HepG2 (cell line): ENCODE results near the gene CD300A. TPM values are rescaled to one million over a fixed set of nuclear protein-coding genes. Genes with fewer than 3 reads are reported as not detected.

Experiments used
- CCAR2 ChIP-seq: fragments of 200-400 bp; formaldehyde crosslinking; optimal IDR thresholded peaks from 2 replicates; pipeline ENCODE3; 2018; ENCODE audit warnings: low read depth, mild to moderate bottlenecking, low read length, moderate library complexity
- CHCHD3 ChIP-seq: sonication (generic); formaldehyde crosslinking; IDR thresholded peaks from 2 replicates; pipeline ENCODE4 v1.8.0; 2022; ENCODE audit warnings: mild to moderate bottlenecking, missing genetic modification reagents, moderate library complexity
- GABPA ChIP-seq, 2 experiments: IDR thresholded peaks; 2 replicates each; pipeline ENCODE4 v1.6.1; 2011 to 2016; ENCODE audit warnings: low read depth in 2 of 2, low read length in 1 of 2, missing biosample characterization in 1 of 2, missing genetic modification characterization in 1 of 2
- HNF1B ChIP-seq: sonication (generic); formaldehyde crosslinking; IDR thresholded peaks from 2 replicates; pipeline ENCODE4 v1.5.1; 2020; ENCODE audit warnings: mild to moderate bottlenecking, moderate library complexity, missing genetic modification reagents
- JUNB ChIP-seq: sonication (generic); formaldehyde crosslinking; IDR thresholded peaks from 2 replicates; pipeline ENCODE4 v1.8.0; 2022; ENCODE audit warnings: missing genetic modification reagents, mild to moderate bottlenecking, borderline replicate concordance
- KLF11 ChIP-seq: IDR thresholded peaks from 2 replicates; pipeline ENCODE4 v1.6.1; 2016; ENCODE audit warnings: missing compliant biosample characterization
- MAFF ChIP-seq: IDR thresholded peaks from 2 replicates; pipeline ENCODE4 v1.6.1; 2011; ENCODE audit warnings: low read depth, low read length, improper control_type of control experiment
- MATR3 ChIP-seq: sonication (generic); formaldehyde crosslinking; IDR thresholded peaks from 2 replicates; pipeline ENCODE4 v1.4.0; 2020; ENCODE audit warnings: missing genetic modification reagents
- MBNL3 ChIP-seq: fragments of 250-450 bp; sonication (Bioruptor Pico); conservative IDR thresholded peaks from 2 replicates; pipeline ENCODE4 v1.8.0; 2022; ENCODE audit warnings: mild to moderate bottlenecking, inconsistent platforms
- NR2F2 ChIP-seq: IDR thresholded peaks from 2 replicates; pipeline ENCODE4 v1.6.1; 2012; ENCODE audit warnings: low read depth, inconsistent platforms, borderline replicate concordance
- SSRP1 ChIP-seq: IDR thresholded peaks from 2 replicates; pipeline ENCODE4 v1.6.1; 2016; ENCODE audit warnings: control low read depth
- ZBTB37 ChIP-seq: sonication (generic); formaldehyde crosslinking; IDR thresholded peaks from 2 replicates; pipeline ENCODE4 v1.4.0; 2020; ENCODE audit warnings: mild to moderate bottlenecking, missing genetic modification reagents
- ZFY ChIP-seq: sonication (generic); formaldehyde crosslinking; IDR thresholded peaks from 2 replicates; pipeline ENCODE4 v1.4.0; 2020; ENCODE audit warnings: missing genetic modification reagents
- ZHX1 ChIP-seq: sonication (generic); formaldehyde crosslinking; IDR thresholded peaks from 2 replicates; pipeline ENCODE4 v1.8.1; 2022; ENCODE audit warnings: low read depth, mild to moderate bottlenecking, missing genetic modification reagents
- ZNF274 ChIP-seq: sonication (generic); formaldehyde crosslinking; IDR thresholded peaks from 2 replicates; pipeline ENCODE4 v1.5.1; 2020; ENCODE audit warnings: mild to moderate bottlenecking, missing genetic modification reagents
- ZNF280D ChIP-seq: sonication (generic); formaldehyde crosslinking; IDR thresholded peaks from 2 replicates; pipeline ENCODE4 v1.5.1; 2020; ENCODE audit warnings: mild to moderate bottlenecking, missing genetic modification reagents
- ZNF441 ChIP-seq: sonication (generic); formaldehyde crosslinking; IDR thresholded peaks from 2 replicates; pipeline ENCODE4 v1.7.0; 2021; ENCODE audit warnings: missing genetic modification reagents, borderline replicate concordance
- ZNF576 ChIP-seq: sonication (generic); formaldehyde crosslinking; IDR thresholded peaks from 2 replicates; pipeline ENCODE4 v1.4.0; 2020; ENCODE audit warnings: mild to moderate bottlenecking, missing genetic modification reagents
- ZNF720 ChIP-seq: sonication (generic); formaldehyde crosslinking; IDR thresholded peaks from 2 replicates; pipeline ENCODE4 v1.4.0; 2020; ENCODE audit warnings: missing genetic modification reagents
- ZNF83 ChIP-seq: sonication (generic); formaldehyde crosslinking; IDR thresholded peaks from 2 replicates; pipeline ENCODE4 v1.4.0; 2020; ENCODE audit warnings: missing genetic modification reagents, mild to moderate bottlenecking, borderline replicate concordance
- polyA plus RNA-seq, 8 experiments: library from polyadenylated mRNA; depleted of rRNA in 3 of 8; stranded (reverse) in 7 of 8; unstranded in 1 of 8; fragments of >200 nt; fragmentation: Illumina TruSeq in 4 of 8; extraction: Trizol in 4 of 8; gene quantifications; 2 replicates each; pipeline versions ENCODE4 v1.2.1 to v1.2.3, GENCODE V29; 2011 to 2016; ENCODE audit warnings: low read depth in 4 of 8, missing spikeins in 1 of 8, mixed read lengths in 1 of 8; ENCODE audit not compliant: insufficient read depth in 1 of 8
- total RNA-seq, 5 experiments: library from RNA; depleted of rRNA; stranded (reverse); fragments of >200 nt; fragmentation: Illumina TruSeq; extraction: Trizol; gene quantifications; 2 replicates each; pipeline ENCODE4 v1.2.3, GENCODE V29; 2016; ENCODE audit warnings: low read depth in 1 of 5

The CD300A gene
- total and polyA plus RNA-seq, 2 of the 13 experiments (the other 11 are each of a cell fraction or from before 2014, with no cell fraction given), result not detected

GRCh38 chr17:74426551-74427047 is 39.8 kb upstream of the CD300A start (continued):
- TF ChIP-seq ZNF576 (CRISPR knock-in tag) (no peak), NR2F2 (no peak), JUNB (no peak), MAFF (no peak), GABPA (IDR thresholded peaks at IDR 0.05; ENCODE audit: low read depth, low read length) (peak; percentile 25; the same call in 1 of the 2 replicates), GABPA (CRISPR knock-in tag; IDR thresholded peaks at IDR 0.05; ENCODE audit: low read depth) (peak; percentile 53; the same call in 1 of the 2 replicates), ZFY (CRISPR knock-in tag) (no peak), SSRP1 (CRISPR knock-in tag) (no peak), ZBTB37 (CRISPR knock-in tag) (no peak), MBNL3 (no peak), ZHX1 (no peak), HNF1B (CRISPR knock-in tag) (no peak), MATR3 (CRISPR knock-in tag) (no peak), ZNF720 (CRISPR knock-in tag) (no peak), ZNF441 (CRISPR knock-in tag) (no peak), ZNF274 (CRISPR knock-in tag) (no peak), CHCHD3 (CRISPR knock-in tag) (0 out of 2 replicates have a peak, but pooled peaks have one; percentile 67), ZNF280D (CRISPR knock-in tag) (0 out of 2 replicates have a peak, but pooled peaks have one; percentile 50), KLF11 (no peak), CCAR2 (no peak), ZNF83 (CRISPR knock-in tag) (peak; percentile 89; the same call in 1 of the 2 replicates)
